ENCODE measurements around the gene SLC1A2. TPM values are rescaled to one million over a fixed set of nuclear protein-coding genes. Genes with fewer than 3 reads are reported as not detected.

The SLC1A2 gene
- total and polyA plus RNA-seq, 2 experiments from 2014 or later, result 0.70 to 2.8 TPM

DNA sequence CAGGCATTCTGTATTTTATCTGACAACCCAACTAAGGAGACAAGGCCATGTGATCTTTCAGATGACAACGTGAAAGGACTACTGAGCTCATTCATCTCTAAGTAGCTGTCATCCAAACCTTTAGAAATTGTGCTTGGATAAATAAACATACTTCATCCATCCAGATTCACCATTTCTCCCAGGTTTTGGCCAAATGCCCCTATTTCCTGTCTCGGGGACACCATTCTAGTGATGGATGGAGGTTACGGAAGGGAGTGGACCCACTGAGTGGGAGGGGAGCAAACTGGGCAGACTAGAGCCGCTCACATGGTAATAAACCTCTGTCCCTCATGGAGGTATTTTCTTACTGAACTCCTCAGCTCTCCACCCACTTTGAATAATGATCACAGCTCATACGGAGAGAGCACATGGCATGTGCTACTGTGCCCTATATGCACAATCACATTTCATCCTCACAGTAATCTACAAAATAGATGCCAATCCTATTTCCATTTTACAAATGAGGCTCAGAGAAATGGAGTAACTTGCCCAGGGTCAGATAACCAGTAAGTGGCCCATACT, 114.4 kb downstream of the SLC1A2 start (continued):
- TF ChIP-seq, protein P1, sequence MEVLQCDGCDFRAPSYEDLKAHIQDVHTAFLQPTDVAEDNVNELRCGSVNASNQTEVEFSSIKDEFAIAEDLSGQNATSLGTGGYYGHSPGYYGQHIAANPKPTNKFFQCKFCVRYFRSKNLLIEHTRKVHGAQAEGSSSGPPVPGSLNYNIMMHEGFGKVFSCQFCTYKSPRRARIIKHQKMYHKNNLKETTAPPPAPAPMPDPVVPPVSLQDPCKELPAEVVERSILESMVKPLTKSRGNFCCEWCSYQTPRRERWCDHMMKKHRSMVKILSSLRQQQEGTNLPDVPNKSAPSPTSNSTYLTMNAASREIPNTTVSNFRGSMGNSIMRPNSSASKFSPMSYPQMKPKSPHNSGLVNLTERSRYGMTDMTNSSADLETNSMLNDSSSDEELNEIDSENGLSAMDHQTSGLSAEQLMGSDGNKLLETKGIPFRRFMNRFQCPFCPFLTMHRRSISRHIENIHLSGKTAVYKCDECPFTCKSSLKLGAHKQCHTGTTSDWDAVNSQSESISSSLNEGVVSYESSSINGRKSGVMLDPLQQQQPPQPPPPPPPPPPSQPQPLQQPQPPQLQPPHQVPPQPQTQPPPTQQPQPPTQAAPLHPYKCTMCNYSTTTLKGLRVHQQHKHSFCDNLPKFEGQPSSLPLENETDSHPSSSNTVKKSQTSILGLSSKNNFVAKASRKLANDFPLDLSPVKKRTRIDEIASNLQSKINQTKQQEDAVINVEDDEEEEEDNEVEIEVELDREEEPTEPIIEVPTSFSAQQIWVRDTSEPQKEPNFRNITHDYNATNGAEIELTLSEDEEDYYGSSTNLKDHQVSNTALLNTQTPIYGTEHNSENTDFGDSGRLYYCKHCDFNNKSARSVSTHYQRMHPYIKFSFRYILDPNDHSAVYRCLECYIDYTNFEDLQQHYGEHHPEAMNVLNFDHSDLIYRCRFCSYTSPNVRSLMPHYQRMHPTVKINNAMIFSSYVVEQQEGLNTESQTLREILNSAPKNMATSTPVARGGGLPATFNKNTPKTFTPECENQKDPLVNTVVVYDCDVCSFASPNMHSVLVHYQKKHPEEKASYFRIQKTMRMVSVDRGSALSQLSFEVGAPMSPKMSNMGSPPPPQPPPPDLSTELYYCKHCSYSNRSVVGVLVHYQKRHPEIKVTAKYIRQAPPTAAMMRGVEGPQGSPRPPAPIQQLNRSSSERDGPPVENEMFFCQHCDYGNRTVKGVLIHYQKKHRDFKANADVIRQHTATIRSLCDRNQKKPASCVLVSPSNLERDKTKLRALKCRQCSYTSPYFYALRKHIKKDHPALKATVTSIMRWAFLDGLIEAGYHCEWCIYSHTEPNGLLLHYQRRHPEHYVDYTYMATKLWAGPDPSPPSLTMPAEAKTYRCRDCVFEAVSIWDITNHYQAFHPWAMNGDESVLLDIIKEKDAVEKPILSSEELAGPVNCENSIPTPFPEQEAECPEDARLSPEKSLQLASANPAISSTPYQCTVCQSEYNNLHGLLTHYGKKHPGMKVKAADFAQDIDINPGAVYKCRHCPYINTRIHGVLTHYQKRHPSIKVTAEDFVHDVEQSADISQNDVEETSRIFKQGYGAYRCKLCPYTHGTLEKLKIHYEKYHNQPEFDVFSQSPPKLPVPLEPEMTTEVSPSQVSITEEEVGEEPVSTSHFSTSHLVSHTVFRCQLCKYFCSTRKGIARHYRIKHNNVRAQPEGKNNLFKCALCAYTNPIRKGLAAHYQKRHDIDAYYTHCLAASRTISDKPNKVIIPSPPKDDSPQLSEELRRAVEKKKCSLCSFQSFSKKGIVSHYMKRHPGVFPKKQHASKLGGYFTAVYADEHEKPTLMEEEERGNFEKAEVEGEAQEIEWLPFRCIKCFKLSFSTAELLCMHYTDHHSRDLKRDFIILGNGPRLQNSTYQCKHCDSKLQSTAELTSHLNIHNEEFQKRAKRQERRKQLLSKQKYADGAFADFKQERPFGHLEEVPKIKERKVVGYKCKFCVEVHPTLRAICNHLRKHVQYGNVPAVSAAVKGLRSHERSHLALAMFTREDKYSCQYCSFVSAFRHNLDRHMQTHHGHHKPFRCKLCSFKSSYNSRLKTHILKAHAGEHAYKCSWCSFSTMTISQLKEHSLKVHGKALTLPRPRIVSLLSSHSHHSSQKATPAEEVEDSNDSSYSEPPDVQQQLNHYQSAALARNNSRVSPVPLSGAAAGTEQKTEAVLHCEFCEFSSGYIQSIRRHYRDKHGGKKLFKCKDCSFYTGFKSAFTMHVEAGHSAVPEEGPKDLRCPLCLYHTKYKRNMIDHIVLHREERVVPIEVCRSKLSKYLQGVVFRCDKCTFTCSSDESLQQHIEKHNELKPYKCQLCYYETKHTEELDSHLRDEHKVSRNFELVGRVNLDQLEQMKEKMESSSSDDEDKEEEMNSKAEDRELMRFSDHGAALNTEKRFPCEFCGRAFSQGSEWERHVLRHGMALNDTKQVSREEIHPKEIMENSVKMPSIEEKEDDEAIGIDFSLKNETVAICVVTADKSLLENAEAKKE (CRISPR knock-in tag; IDR thresholded peaks at IDR 0.05), result no peak
- no peak for TF ChIP-seq POLR2AphosphoS5 (IDR thresholded peaks at IDR 0.05; ENCODE audit: low read depth)
- no peak for TF ChIP-seq ZNF331 (CRISPR knock-in tag; IDR thresholded peaks at IDR 0.05; ENCODE audit: low read depth)
- TF ChIP-seq, protein P2, sequence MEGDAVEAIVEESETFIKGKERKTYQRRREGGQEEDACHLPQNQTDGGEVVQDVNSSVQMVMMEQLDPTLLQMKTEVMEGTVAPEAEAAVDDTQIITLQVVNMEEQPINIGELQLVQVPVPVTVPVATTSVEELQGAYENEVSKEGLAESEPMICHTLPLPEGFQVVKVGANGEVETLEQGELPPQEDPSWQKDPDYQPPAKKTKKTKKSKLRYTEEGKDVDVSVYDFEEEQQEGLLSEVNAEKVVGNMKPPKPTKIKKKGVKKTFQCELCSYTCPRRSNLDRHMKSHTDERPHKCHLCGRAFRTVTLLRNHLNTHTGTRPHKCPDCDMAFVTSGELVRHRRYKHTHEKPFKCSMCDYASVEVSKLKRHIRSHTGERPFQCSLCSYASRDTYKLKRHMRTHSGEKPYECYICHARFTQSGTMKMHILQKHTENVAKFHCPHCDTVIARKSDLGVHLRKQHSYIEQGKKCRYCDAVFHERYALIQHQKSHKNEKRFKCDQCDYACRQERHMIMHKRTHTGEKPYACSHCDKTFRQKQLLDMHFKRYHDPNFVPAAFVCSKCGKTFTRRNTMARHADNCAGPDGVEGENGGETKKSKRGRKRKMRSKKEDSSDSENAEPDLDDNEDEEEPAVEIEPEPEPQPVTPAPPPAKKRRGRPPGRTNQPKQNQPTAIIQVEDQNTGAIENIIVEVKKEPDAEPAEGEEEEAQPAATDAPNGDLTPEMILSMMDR (conservative IDR thresholded peaks at IDR 0.05; ENCODE audit: low read depth in 2 of 2), result no peak
- no peak for TF ChIP-seq ZNF114 (CRISPR knock-in tag; IDR thresholded peaks at IDR 0.05)

DNA sequence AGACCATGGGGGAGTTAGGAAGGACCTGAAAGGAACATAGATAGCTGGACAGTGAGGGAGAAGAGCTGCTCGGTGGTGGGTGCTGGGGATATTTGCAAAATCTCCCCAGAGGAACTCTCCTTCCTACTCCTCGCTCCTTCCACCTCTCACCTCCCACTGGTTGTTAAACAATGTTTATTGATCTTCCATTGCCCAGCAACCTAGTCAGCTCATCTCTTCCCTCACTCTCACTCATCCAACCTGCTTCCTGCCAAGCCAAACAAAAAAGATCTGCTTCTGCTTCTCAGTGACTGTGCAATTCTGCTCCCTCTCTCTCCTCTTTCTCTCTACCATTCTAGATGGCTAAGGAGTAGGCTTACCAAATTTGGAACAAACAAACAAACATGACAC, 115.0 kb downstream of the SLC1A2 start:
- Histone ChIP-seq H3K27ac (ENCODE audit: low read depth) (no peak overlapping the region), H3K9me2 (ENCODE audit: insufficient read depth) (no peaks in the 10 kb centered on the region), H3K27me3 (ENCODE audit: insufficient read depth) (no peaks in the 10 kb centered on the region), H3K4me3 (no peak overlapping the region), H3K4me2 (no peak overlapping the region), H3F3A (replicated peaks; ENCODE audit: low read depth) (no peaks in the 10 kb centered on the region), H2AFZ (no peak overlapping the region), H3K4me1 (ENCODE audit: insufficient read depth) (no peaks in the 10 kb centered on the region), H3K36me3 (ENCODE audit: insufficient read depth) (no peaks in the 10 kb centered on the region), H3K79me2 (replicated peaks; ENCODE audit: insufficient read depth) (no peaks in the 10 kb centered on the region), H4K20me1 (replicated peaks; ENCODE audit: insufficient read depth) (no peaks in the 10 kb centered on the region)
- H3K27ac Mint-ChIP-seq, result no peak overlapping the region
- no peaks in the 10 kb centered on the region for H3K36me3 Mint-ChIP-seq (ENCODE audit: low read depth)
- ATAC-seq (no peak), DNase-seq (ENCODE audit: low spot score) (no peak)
- no peak overlapping the region for H3K4me3 Mint-ChIP-seq
- H3K27me3 Mint-ChIP-seq (ENCODE audit: insufficient read depth, low read depth, poor library complexity), result peaks cover 6% of the 10 kb centered on the region
- H3K9me3 Mint-ChIP-seq, result no peaks in the 10 kb centered on the region
- H3K4me1 Mint-ChIP-seq, result peaks cover 3% of the 10 kb centered on the region; the same call in 2 of the 3 replicates
- TF ChIP-seq EZH2phosphoT487 (IDR thresholded peaks at IDR 0.05; ENCODE audit: unreplicated experiment) (no peak), EZH2 (IDR thresholded peaks at IDR 0.05; ENCODE audit: low read depth, unreplicated experiment) (no peak)
- TF ChIP-seq, protein P2 (conservative IDR thresholded peaks at IDR 0.05; ENCODE audit: low read depth in 2 of 2), result no peak
- TF ChIP-seq, protein P3, sequence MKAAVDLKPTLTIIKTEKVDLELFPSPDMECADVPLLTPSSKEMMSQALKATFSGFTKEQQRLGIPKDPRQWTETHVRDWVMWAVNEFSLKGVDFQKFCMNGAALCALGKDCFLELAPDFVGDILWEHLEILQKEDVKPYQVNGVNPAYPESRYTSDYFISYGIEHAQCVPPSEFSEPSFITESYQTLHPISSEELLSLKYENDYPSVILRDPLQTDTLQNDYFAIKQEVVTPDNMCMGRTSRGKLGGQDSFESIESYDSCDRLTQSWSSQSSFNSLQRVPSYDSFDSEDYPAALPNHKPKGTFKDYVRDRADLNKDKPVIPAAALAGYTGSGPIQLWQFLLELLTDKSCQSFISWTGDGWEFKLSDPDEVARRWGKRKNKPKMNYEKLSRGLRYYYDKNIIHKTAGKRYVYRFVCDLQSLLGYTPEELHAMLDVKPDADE (IDR thresholded peaks at IDR 0.05), result no peak
- TF ChIP-seq, protein P4, sequence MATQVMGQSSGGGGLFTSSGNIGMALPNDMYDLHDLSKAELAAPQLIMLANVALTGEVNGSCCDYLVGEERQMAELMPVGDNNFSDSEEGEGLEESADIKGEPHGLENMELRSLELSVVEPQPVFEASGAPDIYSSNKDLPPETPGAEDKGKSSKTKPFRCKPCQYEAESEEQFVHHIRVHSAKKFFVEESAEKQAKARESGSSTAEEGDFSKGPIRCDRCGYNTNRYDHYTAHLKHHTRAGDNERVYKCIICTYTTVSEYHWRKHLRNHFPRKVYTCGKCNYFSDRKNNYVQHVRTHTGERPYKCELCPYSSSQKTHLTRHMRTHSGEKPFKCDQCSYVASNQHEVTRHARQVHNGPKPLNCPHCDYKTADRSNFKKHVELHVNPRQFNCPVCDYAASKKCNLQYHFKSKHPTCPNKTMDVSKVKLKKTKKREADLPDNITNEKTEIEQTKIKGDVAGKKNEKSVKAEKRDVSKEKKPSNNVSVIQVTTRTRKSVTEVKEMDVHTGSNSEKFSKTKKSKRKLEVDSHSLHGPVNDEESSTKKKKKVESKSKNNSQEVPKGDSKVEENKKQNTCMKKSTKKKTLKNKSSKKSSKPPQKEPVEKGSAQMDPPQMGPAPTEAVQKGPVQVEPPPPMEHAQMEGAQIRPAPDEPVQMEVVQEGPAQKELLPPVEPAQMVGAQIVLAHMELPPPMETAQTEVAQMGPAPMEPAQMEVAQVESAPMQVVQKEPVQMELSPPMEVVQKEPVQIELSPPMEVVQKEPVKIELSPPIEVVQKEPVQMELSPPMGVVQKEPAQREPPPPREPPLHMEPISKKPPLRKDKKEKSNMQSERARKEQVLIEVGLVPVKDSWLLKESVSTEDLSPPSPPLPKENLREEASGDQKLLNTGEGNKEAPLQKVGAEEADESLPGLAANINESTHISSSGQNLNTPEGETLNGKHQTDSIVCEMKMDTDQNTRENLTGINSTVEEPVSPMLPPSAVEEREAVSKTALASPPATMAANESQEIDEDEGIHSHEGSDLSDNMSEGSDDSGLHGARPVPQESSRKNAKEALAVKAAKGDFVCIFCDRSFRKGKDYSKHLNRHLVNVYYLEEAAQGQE (IDR thresholded peaks at IDR 0.05; ENCODE audit: unreplicated experiment), result no peak

Measured in GM23338 (cell line).